Glutamatergic neuron (in vitro differentiated cells): ENCODE measurements around the gene MRGPRF. TPM values are rescaled to one million over a fixed set of nuclear protein-coding genes. Genes with fewer than 3 reads are reported as not detected.

Experiments
- DNase-seq: peaks from one replicate; pipeline ENCODE4 v3.0.0; 2022
- H3K27ac Mint-ChIP-seq: one replicate; pipeline ENCODE4 v1.8.0; 2020; ENCODE audit warnings: mild to moderate bottlenecking, mixed read lengths, inconsistent platforms; ENCODE audit not compliant: unreplicated experiment
- H3K27me3 Mint-ChIP-seq: one replicate; pipeline ENCODE4 v1.8.0; 2020; ENCODE audit warnings: mild to moderate bottlenecking, moderate library complexity, mixed read lengths, inconsistent platforms; ENCODE audit not compliant: unreplicated experiment
- H3K36me3 Mint-ChIP-seq: one replicate; pipeline ENCODE4 v1.8.0; 2020; ENCODE audit warnings: mild to moderate bottlenecking, mixed read lengths, inconsistent platforms; ENCODE audit not compliant: unreplicated experiment
- H3K4me1 Mint-ChIP-seq: one replicate; pipeline ENCODE4 v1.8.0; 2020; ENCODE audit warnings: mild to moderate bottlenecking, low read depth, mixed read lengths, inconsistent platforms; ENCODE audit not compliant: unreplicated experiment
- H3K4me3 Mint-ChIP-seq: one replicate; pipeline ENCODE4 v1.8.0; 2020; ENCODE audit warnings: mild to moderate bottlenecking, mixed read lengths, inconsistent platforms; ENCODE audit not compliant: unreplicated experiment
- H3K9me3 Mint-ChIP-seq: one replicate; pipeline ENCODE4 v1.8.0; 2020; ENCODE audit warnings: mild to moderate bottlenecking, moderate library complexity, mixed read lengths, inconsistent platforms; ENCODE audit not compliant: unreplicated experiment
- CTCF ChIP-seq: fragments of 200-600 bp; sonication (generic); IDR thresholded peaks from one replicate; pipeline ENCODE4 v1.5.0; 2021; ENCODE audit not compliant: partially characterized antibody, unreplicated experiment
- total RNA-seq: library from RNA; stranded (reverse); fragmentation: NEBNext Ultra II Directional; extraction: Animal tissue kit (Norgen Biotek cat#: 25700); gene quantifications from one replicate; pipeline ENCODE4 v1.2.1, GENCODE V29; 2021; ENCODE audit not compliant: unreplicated experiment

MRGPRF gene
- total RNA-seq, 1 donor from 2014 or later = 1.0 TPM

GRCh38 chr11:69003301-69003865 lies 9.7 kb downstream of the MRGPRF start:
- H3K4me3 Mint-ChIP-seq = no peak overlapping the region
- H3K27me3 Mint-ChIP-seq = peaks cover 2% of the 10 kb centered on the region
- no peak for DNase-seq
- no peak for TF ChIP-seq CTCF
- H3K27ac Mint-ChIP-seq = no peak overlapping the region
- H3K36me3 Mint-ChIP-seq = no peaks in the 10 kb centered on the region
- peaks cover 6% of the 10 kb centered on the region for H3K9me3 Mint-ChIP-seq
- peaks cover 15% of the 10 kb centered on the region for H3K4me1 Mint-ChIP-seq

DNA sequence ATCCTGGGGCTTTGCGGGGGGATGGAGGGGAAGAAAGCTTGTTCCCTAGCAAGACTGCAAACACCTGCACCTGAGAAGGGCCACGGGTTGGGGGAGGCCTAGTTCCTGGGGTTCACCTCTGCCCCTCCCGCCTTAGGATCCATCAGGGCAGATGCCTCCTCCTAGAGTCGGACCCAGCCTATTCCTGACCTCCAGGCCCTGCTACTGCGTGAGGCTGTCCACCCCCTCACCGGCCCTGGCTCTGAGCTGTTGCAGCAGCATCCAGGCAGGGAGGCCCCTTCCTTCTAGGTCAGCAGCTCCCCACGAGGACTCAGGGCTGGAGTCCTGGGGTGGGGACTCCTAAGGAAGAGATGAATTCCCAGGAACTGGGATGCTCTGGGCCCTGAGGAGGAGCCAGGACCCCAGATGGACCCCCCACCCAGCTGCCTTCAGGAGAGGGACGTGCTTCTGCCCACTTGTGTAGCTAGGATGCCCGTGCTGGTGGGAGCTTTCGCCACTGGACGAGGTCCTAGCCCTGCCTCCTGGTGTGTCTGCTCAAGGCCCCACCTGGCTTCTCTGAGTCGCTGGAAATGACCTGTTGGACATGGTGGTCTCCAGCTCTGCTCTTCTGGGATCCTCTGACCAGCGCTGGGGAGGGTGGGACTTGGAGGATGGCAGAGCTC lies 10.3 kb downstream of the MRGPRF start:
- H3K4me1 Mint-ChIP-seq = peaks cover 17% of the 10 kb centered on the region
- DNase-seq = no peak
- no peak overlapping the region for H3K27ac Mint-ChIP-seq
- peaks cover 2% of the 10 kb centered on the region for H3K27me3 Mint-ChIP-seq
- no peak overlapping the region for H3K4me3 Mint-ChIP-seq
- peaks cover 8% of the 10 kb centered on the region for H3K9me3 Mint-ChIP-seq
- no peaks in the 10 kb centered on the region for H3K36me3 Mint-ChIP-seq
- TF ChIP-seq CTCF = no peak

- Mint-ChIP-seq H3K4me3 (no peak overlapping the region), H3K27ac (no peak overlapping the region), H3K4me1 (peaks cover 15% of the 10 kb centered on the region), H3K27me3 (no peaks in the 10 kb centered on the region), H3K9me3 (peaks cover 8% of the 10 kb centered on the region), H3K36me3 (no peaks in the 10 kb centered on the region)
- TF ChIP-seq CTCF = no peak
- DNase-seq = no peak
Observed at GRCh38 chr11:69002110-69002569, 10.9 kb downstream of the MRGPRF start.

DNA sequence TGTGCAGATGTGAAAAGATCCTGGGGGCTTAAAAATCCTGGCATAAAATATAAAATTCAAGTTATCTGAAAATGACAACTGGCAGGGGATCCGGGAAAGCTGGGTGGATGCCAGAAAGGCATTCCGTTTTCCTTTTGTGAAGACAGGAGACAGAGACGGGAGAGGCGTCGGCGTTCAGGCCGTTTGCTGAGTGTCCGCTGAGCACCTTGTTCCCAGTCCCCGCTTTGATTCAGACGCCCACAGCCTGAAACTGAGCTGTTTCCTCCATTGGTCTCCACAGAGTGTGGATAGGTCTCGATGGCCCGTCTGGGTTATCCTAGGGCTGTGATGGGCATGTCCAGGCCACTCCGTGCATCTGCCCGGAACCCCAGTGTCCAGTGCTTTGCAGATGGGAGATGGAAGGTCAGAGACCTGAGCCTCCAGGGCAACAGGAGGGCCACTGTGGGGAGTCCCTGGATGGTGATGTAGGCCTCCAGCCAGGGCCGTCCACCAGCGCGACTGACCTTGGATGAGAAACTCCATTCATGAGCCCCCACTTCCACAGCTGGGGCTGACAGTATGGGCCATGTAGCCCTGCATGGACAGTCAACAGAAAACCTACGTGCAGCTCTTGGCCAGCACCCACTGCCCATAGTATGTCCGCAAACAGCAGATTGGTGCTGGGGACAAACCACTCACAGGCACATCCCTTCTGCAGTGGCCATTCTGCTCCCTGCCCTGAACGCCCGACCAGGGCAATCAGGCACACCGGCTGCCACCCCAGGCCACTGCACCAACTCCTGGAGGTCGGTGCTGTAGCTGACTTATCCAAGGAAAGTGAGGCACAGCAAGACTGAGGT lies 11.6 kb downstream of the MRGPRF start:
- Mint-ChIP-seq H3K9me3 (peaks cover 5% of the 10 kb centered on the region), H3K36me3 (no peaks in the 10 kb centered on the region), H3K4me3 (no peak overlapping the region), H3K27me3 (peaks cover 1% of the 10 kb centered on the region), H3K27ac (no peak overlapping the region), H3K4me1 (peaks cover 15% of the 10 kb centered on the region)
- no peak for TF ChIP-seq CTCF
- no peak for DNase-seq
